ENCODE measurements around the gene PSMA6.

- TF ChIP-seq POLR2A (IDR thresholded peaks at IDR 0.05; ENCODE audit: low read length) = no peak
- no peak for TF ChIP-seq GATA1 (IDR thresholded peaks at IDR 0.05; ENCODE audit: low read depth, low read length)
These were observed 70.3 kb downstream of the PSMA6 start for GRCh38 chr14:35362450-35362849.

Data from erythroblast (primary cell).